PC-9 (cell line): ENCODE measurements around the gene MAMSTR.

Source experiments
- EZH2 ChIP-seq: fragments of 200-600 bp; sonication (generic); IDR thresholded peaks from 2 replicates; pipeline ENCODE4 v1.8.0; 2017; ENCODE audit warnings: antibody characterized with exemption, low read depth
- TF ChIP-seq, protein P1 (sequence below): fragments of 200-600 bp; sonication (generic); conservative IDR thresholded peaks from 2 replicates; pipeline ENCODE4 v1.6.1; 2017; ENCODE audit warnings: mixed run types, antibody characterized with exemption, mild to moderate bottlenecking, moderate library complexity

DNA sequence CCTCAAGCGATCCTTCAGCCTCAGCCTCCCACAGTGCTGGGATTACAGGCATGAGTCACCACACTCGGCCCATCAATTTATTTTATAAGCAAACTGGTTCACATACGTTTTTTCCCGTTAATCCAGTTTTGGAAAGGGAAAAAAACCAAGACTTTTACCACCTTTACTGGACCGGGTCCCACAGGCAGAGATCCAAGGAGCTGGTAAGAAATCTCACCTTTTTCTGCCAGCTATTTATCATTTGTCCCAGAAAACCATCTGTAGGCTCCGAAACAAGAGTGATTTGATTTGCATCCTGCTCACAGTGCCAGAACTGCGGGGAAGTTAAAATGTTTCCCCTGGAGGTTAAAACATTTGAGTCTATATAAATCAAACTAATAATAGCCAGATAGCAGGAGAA is 30.1 kb downstream of the MAMSTR start:
- TF ChIP-seq, protein P1, sequence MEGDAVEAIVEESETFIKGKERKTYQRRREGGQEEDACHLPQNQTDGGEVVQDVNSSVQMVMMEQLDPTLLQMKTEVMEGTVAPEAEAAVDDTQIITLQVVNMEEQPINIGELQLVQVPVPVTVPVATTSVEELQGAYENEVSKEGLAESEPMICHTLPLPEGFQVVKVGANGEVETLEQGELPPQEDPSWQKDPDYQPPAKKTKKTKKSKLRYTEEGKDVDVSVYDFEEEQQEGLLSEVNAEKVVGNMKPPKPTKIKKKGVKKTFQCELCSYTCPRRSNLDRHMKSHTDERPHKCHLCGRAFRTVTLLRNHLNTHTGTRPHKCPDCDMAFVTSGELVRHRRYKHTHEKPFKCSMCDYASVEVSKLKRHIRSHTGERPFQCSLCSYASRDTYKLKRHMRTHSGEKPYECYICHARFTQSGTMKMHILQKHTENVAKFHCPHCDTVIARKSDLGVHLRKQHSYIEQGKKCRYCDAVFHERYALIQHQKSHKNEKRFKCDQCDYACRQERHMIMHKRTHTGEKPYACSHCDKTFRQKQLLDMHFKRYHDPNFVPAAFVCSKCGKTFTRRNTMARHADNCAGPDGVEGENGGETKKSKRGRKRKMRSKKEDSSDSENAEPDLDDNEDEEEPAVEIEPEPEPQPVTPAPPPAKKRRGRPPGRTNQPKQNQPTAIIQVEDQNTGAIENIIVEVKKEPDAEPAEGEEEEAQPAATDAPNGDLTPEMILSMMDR: no peak
- TF ChIP-seq EZH2: no peak
